Neural cell (in vitro differentiated cells): ENCODE data around the gene MSX2.

ENCODE experiments used
- EP300 ChIP-seq: fragments of 450-650 bp; conservative IDR thresholded peaks from 2 replicates; pipeline ENCODE4 v1.6.1; 2014; ENCODE audit warnings: antibody characterized with exemption, mild to moderate bottlenecking, moderate library complexity; ENCODE audit not compliant: poor library complexity, severe bottlenecking
- EZH2 ChIP-seq: fragments of 200-600, 300-800 bp; shearing (Covaris generic), sonication (generic); IDR thresholded peaks from 2 replicates; pipeline ENCODE4 v1.6.1; 2014; ENCODE audit warnings: antibody characterized with exemption, low read length, borderline replicate concordance, mild to moderate bottlenecking; ENCODE audit not compliant: insufficient read depth, poor library complexity, severe bottlenecking
- MXI1 ChIP-seq: fragments of 450-650 bp; conservative IDR thresholded peaks from 2 replicates; pipeline ENCODE4 v1.6.1; 2014; ENCODE audit warnings: antibody characterized with exemption, mild to moderate bottlenecking; ENCODE audit not compliant: poor library complexity, severe bottlenecking
- POLR2AphosphoS5 ChIP-seq: IDR thresholded peaks from 2 replicates; pipeline ENCODE4 v1.6.1; 2012
- RAD21 ChIP-seq: fragments of 450-650 bp; conservative IDR thresholded peaks from 2 replicates; pipeline ENCODE4 v1.6.1; 2014; ENCODE audit warnings: antibody characterized with exemption, mild to moderate bottlenecking, moderate library complexity
- SMC3 ChIP-seq: fragments of 450-650 bp; conservative IDR thresholded peaks from 2 replicates; pipeline ENCODE4 v1.6.1; 2014; ENCODE audit warnings: antibody characterized with exemption, mild to moderate bottlenecking, moderate library complexity; ENCODE audit not compliant: poor library complexity
- TAF1 ChIP-seq: IDR thresholded peaks from 2 replicates; pipeline ENCODE4 v1.6.1; 2012; ENCODE audit warnings: low read depth
- TF ChIP-seq, protein P1 (sequence below): fragments of 450-650 bp; IDR thresholded peaks from 2 replicates; pipeline ENCODE4 v1.5.1; 2014; ENCODE audit warnings: antibody characterized with exemption, mild to moderate bottlenecking, moderate library complexity; ENCODE audit not compliant: poor library complexity, severe bottlenecking
- TF ChIP-seq, protein P2 (sequence below): IDR thresholded peaks from 2 replicates; pipeline ENCODE4 v1.6.1; 2012; ENCODE audit warnings: borderline replicate concordance

DNA sequence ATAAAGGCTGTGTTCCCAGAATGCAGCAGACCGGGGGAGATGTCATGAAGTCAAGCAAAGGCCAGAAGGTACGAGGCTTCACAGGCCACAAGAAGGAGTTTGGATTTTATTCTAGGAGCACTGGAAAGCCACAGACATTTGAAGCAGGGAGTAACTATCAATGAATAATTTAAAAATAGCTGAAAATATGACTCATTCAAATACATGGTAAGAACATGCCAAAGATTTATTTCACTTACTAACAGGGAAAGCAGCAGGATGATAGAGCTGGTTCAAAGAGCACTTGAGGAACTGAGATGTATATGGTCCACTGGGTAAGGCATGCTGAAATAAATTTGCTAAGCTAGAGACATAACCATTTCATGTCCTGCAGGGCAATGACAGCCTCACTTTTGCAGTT, 53.2 kb downstream of the MSX2 start:
- TF ChIP-seq, protein P1, sequence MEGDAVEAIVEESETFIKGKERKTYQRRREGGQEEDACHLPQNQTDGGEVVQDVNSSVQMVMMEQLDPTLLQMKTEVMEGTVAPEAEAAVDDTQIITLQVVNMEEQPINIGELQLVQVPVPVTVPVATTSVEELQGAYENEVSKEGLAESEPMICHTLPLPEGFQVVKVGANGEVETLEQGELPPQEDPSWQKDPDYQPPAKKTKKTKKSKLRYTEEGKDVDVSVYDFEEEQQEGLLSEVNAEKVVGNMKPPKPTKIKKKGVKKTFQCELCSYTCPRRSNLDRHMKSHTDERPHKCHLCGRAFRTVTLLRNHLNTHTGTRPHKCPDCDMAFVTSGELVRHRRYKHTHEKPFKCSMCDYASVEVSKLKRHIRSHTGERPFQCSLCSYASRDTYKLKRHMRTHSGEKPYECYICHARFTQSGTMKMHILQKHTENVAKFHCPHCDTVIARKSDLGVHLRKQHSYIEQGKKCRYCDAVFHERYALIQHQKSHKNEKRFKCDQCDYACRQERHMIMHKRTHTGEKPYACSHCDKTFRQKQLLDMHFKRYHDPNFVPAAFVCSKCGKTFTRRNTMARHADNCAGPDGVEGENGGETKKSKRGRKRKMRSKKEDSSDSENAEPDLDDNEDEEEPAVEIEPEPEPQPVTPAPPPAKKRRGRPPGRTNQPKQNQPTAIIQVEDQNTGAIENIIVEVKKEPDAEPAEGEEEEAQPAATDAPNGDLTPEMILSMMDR: no peak
- TF ChIP-seq EP300 (no peak), TAF1 (no peak), EZH2 (no peak), SMC3 (no peak), POLR2AphosphoS5 (no peak), RAD21 (no peak), MXI1 (no peak)
- TF ChIP-seq, protein P2, sequence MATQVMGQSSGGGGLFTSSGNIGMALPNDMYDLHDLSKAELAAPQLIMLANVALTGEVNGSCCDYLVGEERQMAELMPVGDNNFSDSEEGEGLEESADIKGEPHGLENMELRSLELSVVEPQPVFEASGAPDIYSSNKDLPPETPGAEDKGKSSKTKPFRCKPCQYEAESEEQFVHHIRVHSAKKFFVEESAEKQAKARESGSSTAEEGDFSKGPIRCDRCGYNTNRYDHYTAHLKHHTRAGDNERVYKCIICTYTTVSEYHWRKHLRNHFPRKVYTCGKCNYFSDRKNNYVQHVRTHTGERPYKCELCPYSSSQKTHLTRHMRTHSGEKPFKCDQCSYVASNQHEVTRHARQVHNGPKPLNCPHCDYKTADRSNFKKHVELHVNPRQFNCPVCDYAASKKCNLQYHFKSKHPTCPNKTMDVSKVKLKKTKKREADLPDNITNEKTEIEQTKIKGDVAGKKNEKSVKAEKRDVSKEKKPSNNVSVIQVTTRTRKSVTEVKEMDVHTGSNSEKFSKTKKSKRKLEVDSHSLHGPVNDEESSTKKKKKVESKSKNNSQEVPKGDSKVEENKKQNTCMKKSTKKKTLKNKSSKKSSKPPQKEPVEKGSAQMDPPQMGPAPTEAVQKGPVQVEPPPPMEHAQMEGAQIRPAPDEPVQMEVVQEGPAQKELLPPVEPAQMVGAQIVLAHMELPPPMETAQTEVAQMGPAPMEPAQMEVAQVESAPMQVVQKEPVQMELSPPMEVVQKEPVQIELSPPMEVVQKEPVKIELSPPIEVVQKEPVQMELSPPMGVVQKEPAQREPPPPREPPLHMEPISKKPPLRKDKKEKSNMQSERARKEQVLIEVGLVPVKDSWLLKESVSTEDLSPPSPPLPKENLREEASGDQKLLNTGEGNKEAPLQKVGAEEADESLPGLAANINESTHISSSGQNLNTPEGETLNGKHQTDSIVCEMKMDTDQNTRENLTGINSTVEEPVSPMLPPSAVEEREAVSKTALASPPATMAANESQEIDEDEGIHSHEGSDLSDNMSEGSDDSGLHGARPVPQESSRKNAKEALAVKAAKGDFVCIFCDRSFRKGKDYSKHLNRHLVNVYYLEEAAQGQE: no peak
